Tibial nerve (tissue), 4 donors: Measurements from ENCODE around the gene FAM170B. TPM values are rescaled to one million over a fixed set of nuclear protein-coding genes. Genes with fewer than 3 reads are reported as not detected.

Experiments used
- DNase-seq, 2 donors: peaks; one replicate each; pipeline ENCODE4 v3.0.0-alpha.2; 2019; ENCODE audit warnings: low spot score in 2 of 2
- H3K27ac ChIP-seq, 4 donors: fragments of 200-600 bp; sonication (generic) in 3 of 4; one replicate each; pipeline ENCODE4 v1.5.1; 2017 to 2019; ENCODE audit warnings: mild to moderate bottlenecking in 1 of 4
- H3K27me3 ChIP-seq, 2 donors: fragments of 200-600 bp; sonication (generic) in 1 of 2; one replicate each; pipeline versions ENCODE4 v1.5.1 to v1.6.0; 2017 to 2019
- H3K36me3 ChIP-seq, 3 donors: fragments of 200-600 bp; sonication (generic); one replicate each; pipeline ENCODE4 v1.5.1; 2018 to 2019
- H3K4me1 ChIP-seq, 4 donors: fragments of 200-600 bp; sonication (generic) in 3 of 4; one replicate each; pipeline ENCODE4 v1.5.1; 2017 to 2019
- H3K4me3 ChIP-seq, 4 donors: fragments of 200-600 bp; sonication (generic) in 3 of 4; one replicate each; pipeline ENCODE4 v1.5.1; 2017 to 2019; ENCODE audit warnings: mild to moderate bottlenecking in 1 of 4, moderate library complexity in 1 of 4
- H3K9me3 ChIP-seq, 4 donors: fragments of 200-600 bp; sonication (generic) in 3 of 4; one replicate each; pipeline ENCODE4 v1.5.1; 2017 to 2019
- CTCF ChIP-seq, 5 experiments: fragments of 200-600 bp in 3 of 5; fragments of 450-650 bp in 2 of 5; sonication (generic) in 3 of 5; IDR thresholded peaks; one replicate each; pipeline ENCODE4 v1.5.1; 2016 to 2019; ENCODE audit warnings: antibody characterized with exemption in 5 of 5, mild to moderate bottlenecking in 3 of 5, moderate library complexity in 2 of 5
- EP300 ChIP-seq, 2 donors: sonication (generic); formaldehyde crosslinking; IDR thresholded peaks; one replicate each; pipeline ENCODE4 v1.6.1; 2017; ENCODE audit warnings: antibody characterized with exemption in 2 of 2, mild to moderate bottlenecking in 1 of 2
- POLR2A ChIP-seq, 2 donors: fragments of 450-650 bp; IDR thresholded peaks; one replicate each; pipeline ENCODE4 v1.6.1; 2017; ENCODE audit warnings: antibody characterized with exemption in 2 of 2, mild to moderate bottlenecking in 2 of 2, moderate library complexity in 2 of 2
- WGBS, 2 donors: methylation state at CpG; one replicate each; pipeline ENCODE4 v1.1.5; 2018; 5-methylcytosine and 5-hydroxymethylcytosine counted together
- total RNA-seq, 4 donors: library from RNA; depleted of rRNA; stranded (reverse); fragments of >200 nt; gene quantifications; one replicate each; pipeline ENCODE4 v1.1.0, GENCODE V29; 2016

Gene FAM170B
- total RNA-seq, 4 donors from 2014 or later = 0.63 TPM; not detected in 3

- Histone ChIP-seq H3K4me3 (no peak overlapping the region), H3K4me1 (peaks cover 0 to 27% (median 6%) of the 10 kb centered on the region in 4 donors), H3K27ac (no peak overlapping the region), H3K36me3 (no peaks in the 10 kb centered on the region), H3K27me3 (no peaks in the 10 kb centered on the region), H3K9me3 (no peaks in the 10 kb centered on the region)
- TF ChIP-seq CTCF (IDR thresholded peaks at IDR 0.05) (no peak), EP300 (IDR thresholded peaks at IDR 0.05) (no peak)
- 24 to 28% methylated on average over 4 of the region's 4 CpGs for WGBS, 2 donors
- no peak for DNase-seq
These were observed 39.2 kb downstream of the FAM170B start for GRCh38 chr10:49094646-49095045.

GRCh38 chr10:49093922-49094321, 39.9 kb downstream of the FAM170B start:
- Histone ChIP-seq H3K4me3 (no peak overlapping the region), H3K4me1 (peaks cover 0 to 31% (median 6%) of the 10 kb centered on the region in 4 donors), H3K9me3 (no peaks in the 10 kb centered on the region), H3K36me3 (no peaks in the 10 kb centered on the region), H3K27ac (no peak overlapping the region), H3K27me3 (no peaks in the 10 kb centered on the region)
- WGBS, 2 donors = 92 to 96% methylated on average over 10 of the region's 10 CpGs
- DNase-seq = no peak
- TF ChIP-seq POLR2A (IDR thresholded peaks at IDR 0.05) (no peak), CTCF (IDR thresholded peaks at IDR 0.05) (no peak), EP300 (IDR thresholded peaks at IDR 0.05) (no peak)

GRCh38 chr10:49092477-49092876, 41.3 kb downstream of the FAM170B start:
- Histone ChIP-seq H3K9me3 (peaks cover 0 to 2% (median under 1%) of the 10 kb centered on the region in 4 donors), H3K36me3 (no peaks in the 10 kb centered on the region), H3K4me3 (no peak overlapping the region), H3K27ac (no peak overlapping the region), H3K4me1 (peaks cover 0 to 31% (median 6%) of the 10 kb centered on the region in 4 donors), H3K27me3 (no peaks in the 10 kb centered on the region)
- WGBS, 2 donors = 92 to 95% methylated on average over 11 of the region's 11 CpGs
- DNase-seq = no peak
- TF ChIP-seq EP300 (IDR thresholded peaks at IDR 0.05) (no peak), POLR2A (IDR thresholded peaks at IDR 0.05) (no peak), CTCF (IDR thresholded peaks at IDR 0.05) (no peak)

GRCh38 chr10:49091450-49092210, 42.2 kb downstream of the FAM170B start:
- TF ChIP-seq POLR2A (IDR thresholded peaks at IDR 0.05) = no peak
- no peak for TF ChIP-seq CTCF (IDR thresholded peaks at IDR 0.05)
- TF ChIP-seq EP300 (IDR thresholded peaks at IDR 0.05) = no peak
- H3K27me3 ChIP-seq = no peaks in the 10 kb centered on the region
- peaks cover 0 to 31% (median 6%) of the 10 kb centered on the region in 4 donors for H3K4me1 ChIP-seq
- no peaks in the 10 kb centered on the region for H3K36me3 ChIP-seq
- peaks cover 0 to 10% (median 4%) of the 10 kb centered on the region in 4 donors for H3K9me3 ChIP-seq
- DNase-seq = no peak
- H3K4me3 ChIP-seq = no peak overlapping the region
- H3K27ac ChIP-seq = no peak overlapping the region
- WGBS, 2 donors = 86 to 94% methylated on average over 13 of the region's 13 CpGs

GRCh38 chr10:49090696-49091380, 43.0 kb downstream of the FAM170B start:
- Histone ChIP-seq H3K4me3 (no peak overlapping the region), H3K9me3 (peaks cover 0 to 17% (median 4%) of the 10 kb centered on the region in 4 donors), H3K27ac (peak overlapping the region in 1 of 4 donors; percentile 26), H3K36me3 (no peaks in the 10 kb centered on the region), H3K4me1 (peaks cover 0 to 31% (median 6%) of the 10 kb centered on the region in 4 donors), H3K27me3 (no peaks in the 10 kb centered on the region)
- TF ChIP-seq CTCF (IDR thresholded peaks at IDR 0.05) (no peak), POLR2A (IDR thresholded peaks at IDR 0.05) (no peak), EP300 (IDR thresholded peaks at IDR 0.05) (no peak)
- no peak for DNase-seq
- 87 to 88% methylated on average over 5 to 6 of the region's 6 CpGs for WGBS, 2 donors
